Uterus (tissue), 2 donors: ENCODE data around the gene TTC14.

Experiments
- CTCF ChIP-seq, 4 experiments: fragments of 200-600 bp in 2 of 4; fragments of 450-650 bp in 2 of 4; sonication (generic) in 2 of 4; IDR thresholded peaks; one replicate each; pipeline ENCODE4 v1.5.1; 2016 to 2019; ENCODE audit warnings: antibody characterized with exemption in 4 of 4, mild to moderate bottlenecking in 2 of 4, moderate library complexity in 1 of 4
- POLR2A ChIP-seq, 2 donors: fragments of 450-650 bp; IDR thresholded peaks; one replicate each; pipeline ENCODE4 v1.6.1; 2016; ENCODE audit warnings: antibody characterized with exemption in 2 of 2, mild to moderate bottlenecking in 1 of 2, moderate library complexity in 1 of 2

DNA sequence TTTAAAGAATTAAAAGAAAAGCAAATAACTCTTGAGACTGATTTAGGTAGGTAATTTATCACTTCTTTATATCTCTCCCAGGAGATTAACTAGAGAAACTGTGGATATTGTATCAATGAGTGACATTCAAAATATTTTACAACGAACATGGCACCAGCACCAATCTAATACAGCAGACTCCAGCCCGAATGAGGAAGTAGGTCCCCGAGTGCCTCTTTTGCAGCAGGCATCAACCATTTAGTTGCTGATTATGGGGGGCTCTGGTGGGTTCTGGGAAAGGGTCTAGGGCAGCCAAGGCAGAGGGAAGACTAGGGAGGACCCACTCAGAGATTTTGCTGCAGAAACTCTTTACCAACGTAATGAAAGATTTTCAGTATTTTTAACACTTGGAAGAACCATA is 31.7 kb upstream of the TTC14 start:
- TF ChIP-seq POLR2A (IDR thresholded peaks at IDR 0.05) (no peak), CTCF (IDR thresholded peaks at IDR 0.05) (no peak)
